ENCODE measurements around the gene UQCRHL.
A peak's percentile ranks its signal among the peaks of the same experiment; 100 is the strongest.
"Not testable (repeated sequence)": the region's sequence is repeated elsewhere in the genome, so short reads cannot be mapped to it uniquely, and the experiment has no call there.

Gene UQCRHL

GRCh38 chr1:15833842-15834405, 26.5 kb upstream of the UQCRHL start:
- Histone ChIP-seq H3K9ac (ENCODE audit: low read depth, low read length) (peak overlapping the region; percentile 92), H3K4me2 (ENCODE audit: low read length) (peak overlapping the region; percentile 99), H3K9me3 (replicated peaks; ENCODE audit: low read length) (no peaks in the 10 kb centered on the region), H3K4me3 (ENCODE audit: low read length) (peak overlapping the region; percentile 84), H3K27me3 (ENCODE audit: control insufficient read depth, insufficient read depth, low read length) (no peaks in the 10 kb centered on the region), H3K36me3 (ENCODE audit: insufficient read depth, low read length) (no peaks in the 10 kb centered on the region), H3K4me1 (ENCODE audit: control insufficient read depth, insufficient read depth, low read length) (peaks cover 20% of the 10 kb centered on the region)

- H3K36me3 ChIP-seq (ENCODE audit: insufficient read depth, low read length), result no peaks in the 10 kb centered on the region
- H3K9ac ChIP-seq (ENCODE audit: low read depth, low read length), result peak overlapping the region; percentile 92
- H3K4me2 ChIP-seq (ENCODE audit: low read length), result peak overlapping the region; percentile 99
- peaks cover 20% of the 10 kb centered on the region for H3K4me1 ChIP-seq (ENCODE audit: control insufficient read depth, insufficient read depth, low read length)
- H3K27me3 ChIP-seq (ENCODE audit: control insufficient read depth, insufficient read depth, low read length), result no peaks in the 10 kb centered on the region
- H3K9me3 ChIP-seq (replicated peaks; ENCODE audit: low read length), result no peaks in the 10 kb centered on the region
- H3K4me3 ChIP-seq (ENCODE audit: low read length), result peak overlapping the region; percentile 84
These were observed 25.7 kb upstream of the UQCRHL start for GRCh38 chr1:15833069-15833679.

- Histone ChIP-seq H3K36me3 (ENCODE audit: insufficient read depth, low read length) (no peaks in the 10 kb centered on the region), H3K4me1 (ENCODE audit: control insufficient read depth, insufficient read depth, low read length) (peaks cover 22% of the 10 kb centered on the region), H3K9ac (ENCODE audit: low read depth, low read length) (no peak overlapping the region), H3K4me3 (ENCODE audit: low read length) (no peak overlapping the region), H3K4me2 (ENCODE audit: low read length) (no peak overlapping the region), H3K9me3 (replicated peaks; ENCODE audit: low read length) (no peaks in the 10 kb centered on the region), H3K27me3 (ENCODE audit: control insufficient read depth, insufficient read depth, low read length) (no peaks in the 10 kb centered on the region)
These were observed 22.8 kb upstream of the UQCRHL start for GRCh38 chr1:15830258-15830657.

DNA sequence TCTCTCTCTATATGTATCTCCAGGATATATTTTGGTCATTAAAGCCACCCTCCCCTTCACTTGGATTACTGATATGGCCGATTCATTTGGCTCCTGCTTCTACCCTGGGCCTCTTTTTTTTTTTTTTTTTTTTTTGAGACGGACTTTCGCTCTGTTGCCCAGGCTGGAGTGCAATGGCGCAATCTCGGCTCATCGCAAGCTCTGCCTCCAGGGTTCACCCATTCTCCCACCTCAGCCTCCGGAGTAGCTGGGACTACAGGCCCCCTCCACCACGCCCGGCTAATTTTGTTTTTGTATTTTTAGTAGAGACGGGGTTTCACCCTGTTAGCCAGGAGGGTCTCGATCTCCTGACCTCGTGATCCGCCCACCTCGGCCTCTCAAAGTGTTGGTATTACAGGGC, 21.5 kb upstream of the UQCRHL start:
- H3K4me2 ChIP-seq (ENCODE audit: low read length); H3K4me3 ChIP-seq (ENCODE audit: low read length); H3K27me3 ChIP-seq (ENCODE audit: control insufficient read depth, insufficient read depth, low read length); H3K36me3 ChIP-seq (ENCODE audit: insufficient read depth, low read length); H3K9me3 ChIP-seq (replicated peaks; ENCODE audit: low read length); H3K9ac ChIP-seq (ENCODE audit: low read depth, low read length): not testable (repeated sequence)
- peaks cover 22% of the 10 kb centered on the region for H3K4me1 ChIP-seq (ENCODE audit: control insufficient read depth, insufficient read depth, low read length)

GRCh38 chr1:15827567-15827966, 20.1 kb upstream of the UQCRHL start:
- H3K4me2 ChIP-seq (ENCODE audit: low read length); H3K27me3 ChIP-seq (ENCODE audit: control insufficient read depth, insufficient read depth, low read length); H3K36me3 ChIP-seq (ENCODE audit: insufficient read depth, low read length); H3K4me3 ChIP-seq (ENCODE audit: low read length); H3K9me3 ChIP-seq (replicated peaks; ENCODE audit: low read length); H3K9ac ChIP-seq (ENCODE audit: low read depth, low read length): not testable (repeated sequence)
- peaks cover 11% of the 10 kb centered on the region for H3K4me1 ChIP-seq (ENCODE audit: control insufficient read depth, insufficient read depth, low read length)

DNA sequence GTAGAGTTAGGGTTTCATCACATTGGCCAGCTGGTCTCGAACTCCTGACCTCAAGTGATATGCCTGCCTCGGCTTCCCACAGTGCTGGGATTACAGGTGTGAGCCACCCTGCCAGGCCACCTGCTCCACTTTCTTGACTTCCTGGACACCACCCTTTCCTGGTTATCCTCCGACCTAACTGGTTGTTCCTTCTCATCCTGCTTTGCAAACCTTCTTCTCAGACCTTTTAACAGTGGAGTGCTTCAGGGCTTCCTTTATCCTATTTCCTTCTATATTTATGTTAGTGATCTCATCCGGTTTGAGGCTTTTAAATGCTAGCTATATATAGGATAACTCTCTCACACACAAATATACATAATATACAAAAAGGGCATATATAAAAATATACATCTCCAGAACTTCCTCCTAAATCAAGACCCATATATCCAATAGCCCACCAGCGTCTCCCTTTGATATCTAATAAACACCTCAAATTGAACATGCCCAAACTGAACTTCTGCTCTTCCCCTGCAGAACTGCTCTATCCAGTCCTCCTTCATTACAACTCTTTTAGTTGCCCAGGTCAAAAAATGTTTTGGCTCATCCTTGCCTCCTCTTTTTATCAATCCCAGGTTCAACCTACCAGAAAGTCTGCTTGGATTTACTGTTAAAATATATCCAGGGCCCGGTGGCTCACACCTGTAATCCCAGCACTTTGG, 19.5 kb upstream of the UQCRHL start:
- Histone ChIP-seq H3K36me3 (ENCODE audit: insufficient read depth, low read length) (no peaks in the 10 kb centered on the region), H3K4me1 (ENCODE audit: control insufficient read depth, insufficient read depth, low read length) (peaks cover 7% of the 10 kb centered on the region)

DNA sequence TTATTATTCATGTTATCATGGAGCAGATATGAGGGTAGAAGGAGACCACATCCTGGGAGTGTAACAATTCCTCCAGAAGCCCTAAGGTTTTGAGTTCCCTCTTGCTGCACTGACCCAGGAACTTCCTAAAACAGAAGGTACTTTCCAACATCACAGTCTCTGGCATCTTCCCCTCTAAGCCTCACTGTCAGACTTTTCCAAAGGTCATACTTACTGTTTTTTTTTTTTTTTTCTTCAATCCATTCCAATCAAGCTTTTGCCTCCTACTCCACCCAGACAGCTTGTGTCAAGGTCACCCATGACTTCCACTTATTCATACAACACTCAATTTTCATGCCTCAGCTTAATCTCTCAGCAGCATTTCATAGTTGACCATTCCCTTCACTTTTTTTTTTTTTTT, 18.4 kb upstream of the UQCRHL start:
- H3K9ac ChIP-seq (ENCODE audit: low read depth, low read length), result no peak overlapping the region
- H3K36me3 ChIP-seq (ENCODE audit: insufficient read depth, low read length), result no peaks in the 10 kb centered on the region
- H3K4me3 ChIP-seq (ENCODE audit: low read length), result no peak overlapping the region
- H3K27me3 ChIP-seq (ENCODE audit: control insufficient read depth, insufficient read depth, low read length), result no peaks in the 10 kb centered on the region
- peaks cover 9% of the 10 kb centered on the region for H3K4me1 ChIP-seq (ENCODE audit: control insufficient read depth, insufficient read depth, low read length)
- no peak overlapping the region for H3K4me2 ChIP-seq (ENCODE audit: low read length)
- H3K9me3 ChIP-seq (replicated peaks; ENCODE audit: low read length), result no peaks in the 10 kb centered on the region

More for the DNA sequence above, 19.5 kb upstream of the UQCRHL start:
- Histone ChIP-seq H3K4me2 (ENCODE audit: low read length) (no peak overlapping the region), H3K27me3 (ENCODE audit: control insufficient read depth, insufficient read depth, low read length) (no peaks in the 10 kb centered on the region), H3K4me3 (ENCODE audit: low read length) (no peak overlapping the region), H3K9me3 (replicated peaks; ENCODE audit: low read length) (no peaks in the 10 kb centered on the region), H3K9ac (ENCODE audit: low read depth, low read length) (no peak overlapping the region)

DNA sequence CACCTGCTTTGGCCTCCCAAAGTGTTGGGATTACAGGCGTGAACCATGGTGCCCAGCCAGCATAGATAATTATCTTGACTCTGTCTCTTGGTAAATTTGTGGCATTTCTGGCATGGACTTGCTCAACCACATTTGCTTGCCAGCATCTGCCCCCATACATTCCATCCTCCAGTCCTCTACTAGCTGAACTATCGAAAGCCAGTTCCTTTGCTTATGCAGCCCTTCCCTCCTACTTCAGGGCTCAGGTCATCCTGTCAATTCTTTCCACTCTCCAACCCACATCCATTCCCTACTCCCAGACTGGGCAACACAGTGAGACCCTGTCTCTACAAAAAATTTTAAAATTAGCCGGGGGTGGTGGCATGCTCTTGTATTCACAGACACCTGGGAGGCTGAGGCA, 13.0 kb upstream of the UQCRHL start:
- Histone ChIP-seq H3K36me3 (ENCODE audit: insufficient read depth, low read length) (no peaks in the 10 kb centered on the region), H3K4me3 (ENCODE audit: low read length) (no peak overlapping the region), H3K9me3 (replicated peaks; ENCODE audit: low read length) (no peaks in the 10 kb centered on the region), H3K4me1 (ENCODE audit: control insufficient read depth, insufficient read depth, low read length) (peaks cover 7% of the 10 kb centered on the region), H3K9ac (ENCODE audit: low read depth, low read length) (no peak overlapping the region), H3K4me2 (ENCODE audit: low read length) (no peak overlapping the region), H3K27me3 (ENCODE audit: control insufficient read depth, insufficient read depth, low read length) (no peaks in the 10 kb centered on the region)

GRCh38 chr1:15816674-15817073, 9.2 kb upstream of the UQCRHL start:
- Histone ChIP-seq H3K36me3 (ENCODE audit: insufficient read depth, low read length) (no peaks in the 10 kb centered on the region), H3K9me3 (replicated peaks; ENCODE audit: low read length) (no peaks in the 10 kb centered on the region), H3K4me2 (ENCODE audit: low read length) (no peak overlapping the region), H3K27me3 (ENCODE audit: control insufficient read depth, insufficient read depth, low read length) (no peaks in the 10 kb centered on the region), H3K4me1 (ENCODE audit: control insufficient read depth, insufficient read depth, low read length) (peaks cover 6% of the 10 kb centered on the region), H3K4me3 (ENCODE audit: low read length) (no peak overlapping the region), H3K9ac (ENCODE audit: low read depth, low read length) (no peak overlapping the region)

DNA sequence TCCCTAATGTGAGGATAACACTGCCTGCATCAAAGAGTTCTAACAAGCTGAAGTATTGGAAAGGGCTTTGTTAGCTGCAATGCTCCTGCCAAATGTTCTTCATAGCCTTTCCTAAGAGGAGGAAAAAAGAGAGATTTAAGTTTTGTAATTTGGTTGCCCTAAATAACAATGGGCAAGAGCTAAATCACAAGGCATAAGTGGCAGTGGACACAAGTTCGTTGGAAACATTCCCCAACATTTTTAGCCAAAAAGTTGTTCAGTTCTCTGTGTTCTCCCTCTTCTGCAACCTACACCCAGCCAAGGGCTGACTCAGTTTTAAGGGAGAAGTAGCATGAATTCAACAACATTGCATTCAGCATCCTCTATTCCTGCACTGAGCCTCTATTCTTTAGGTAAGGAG, 2.6 kb upstream of the UQCRHL start:
- H3K4me3 ChIP-seq (ENCODE audit: low read length), result no peak overlapping the region
- H3K27me3 ChIP-seq (ENCODE audit: control insufficient read depth, insufficient read depth, low read length), result no peaks in the 10 kb centered on the region
- no peaks in the 10 kb centered on the region for H3K36me3 ChIP-seq (ENCODE audit: insufficient read depth, low read length)
- no peaks in the 10 kb centered on the region for H3K4me1 ChIP-seq (ENCODE audit: control insufficient read depth, insufficient read depth, low read length)
- no peaks in the 10 kb centered on the region for H3K9me3 ChIP-seq (replicated peaks; ENCODE audit: low read length)
- no peak overlapping the region for H3K4me2 ChIP-seq (ENCODE audit: low read length)
- no peak overlapping the region for H3K9ac ChIP-seq (ENCODE audit: low read depth, low read length)

DNA sequence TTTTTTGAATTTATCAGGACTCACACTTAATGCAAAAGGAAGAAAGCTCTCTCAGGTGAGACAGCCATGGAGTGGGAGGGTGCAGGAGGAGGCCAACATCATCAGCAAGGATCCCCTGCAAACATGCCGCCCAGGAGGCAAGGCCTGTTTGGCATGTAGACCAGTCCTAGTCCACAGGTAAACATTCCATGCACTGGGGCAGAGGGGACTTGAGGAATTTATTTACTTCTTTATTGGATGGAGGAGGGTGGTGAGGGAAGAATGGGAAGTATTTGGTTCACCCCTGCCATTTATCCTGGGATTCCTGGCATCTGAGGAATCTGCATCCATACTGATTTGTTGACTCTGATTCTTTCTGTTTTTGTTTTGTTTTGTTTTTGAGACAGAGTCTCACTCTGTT, 1.5 kb upstream of the UQCRHL start:
- H3K4me3 ChIP-seq (ENCODE audit: low read length), result no peak overlapping the region
- no peaks in the 10 kb centered on the region for H3K9me3 ChIP-seq (replicated peaks; ENCODE audit: low read length)
- no peaks in the 10 kb centered on the region for H3K27me3 ChIP-seq (ENCODE audit: control insufficient read depth, insufficient read depth, low read length)
- H3K36me3 ChIP-seq (ENCODE audit: insufficient read depth, low read length), result no peaks in the 10 kb centered on the region
- no peak overlapping the region for H3K4me2 ChIP-seq (ENCODE audit: low read length)
- no peaks in the 10 kb centered on the region for H3K4me1 ChIP-seq (ENCODE audit: control insufficient read depth, insufficient read depth, low read length)
- no peak overlapping the region for H3K9ac ChIP-seq (ENCODE audit: low read depth, low read length)

DNA sequence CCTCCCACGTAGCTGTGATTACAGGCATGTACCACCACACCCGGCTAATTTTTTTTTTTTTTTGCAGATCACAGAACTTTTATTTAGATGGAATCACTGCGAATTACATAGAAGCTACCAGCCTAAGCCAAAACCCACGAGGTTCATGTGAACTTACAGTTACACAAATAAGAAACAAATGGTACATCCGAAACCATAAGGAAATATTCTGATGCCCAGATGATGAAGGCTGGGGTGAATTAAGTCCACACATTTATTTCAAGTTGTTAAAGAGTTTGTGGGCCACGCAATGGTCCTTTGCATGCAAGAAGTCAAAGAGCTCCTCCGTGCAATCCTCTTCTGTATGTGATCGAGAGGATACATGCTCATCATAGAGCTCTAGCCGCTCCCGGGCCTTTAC, 328 bp downstream of the UQCRHL start:
- peaks cover 10% of the 10 kb centered on the region for H3K4me1 ChIP-seq (ENCODE audit: control insufficient read depth, insufficient read depth, low read length)
- H3K4me2 ChIP-seq (ENCODE audit: low read length), result no peak overlapping the region
- H3K9me3 ChIP-seq (replicated peaks; ENCODE audit: low read length), result no peaks in the 10 kb centered on the region
- no peaks in the 10 kb centered on the region for H3K27me3 ChIP-seq (ENCODE audit: control insufficient read depth, insufficient read depth, low read length)
- H3K4me3 ChIP-seq (ENCODE audit: low read length), result no peak overlapping the region
- H3K9ac ChIP-seq (ENCODE audit: low read depth, low read length), result no peak overlapping the region
- H3K36me3 ChIP-seq (ENCODE audit: insufficient read depth, low read length), result no peaks in the 10 kb centered on the region
